Measurements from ENCODE around the gene KRT6C. TPM values are rescaled to one million over a fixed set of nuclear protein-coding genes. Genes with fewer than 3 reads are reported as not detected.
"Not testable (repeated sequence)": the region's sequence is repeated elsewhere in the genome, so short reads cannot be mapped to it uniquely, and the experiment has no call there.

Gene KRT6C
- total RNA-seq, 1 experiment from 2014 or later: not detected

DNA sequence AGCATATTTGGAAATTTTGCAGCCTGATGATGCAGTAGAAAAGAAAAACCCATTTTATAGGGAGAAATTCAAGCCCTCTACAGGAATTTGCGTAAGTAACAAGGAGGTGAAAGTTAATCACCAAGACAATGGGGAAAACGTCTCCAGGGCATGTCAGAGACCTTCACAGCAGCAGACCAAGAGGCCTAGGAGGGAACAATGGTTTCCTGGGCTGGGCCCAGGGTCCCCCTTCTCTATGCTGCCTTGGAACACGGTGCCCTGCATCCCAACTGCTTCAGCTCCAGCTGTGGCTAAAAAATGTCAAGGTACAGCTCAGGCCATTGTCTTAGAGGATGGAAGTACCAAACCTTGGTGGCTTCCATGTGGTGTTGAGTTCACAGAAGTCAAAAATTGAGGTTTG is 6.5 kb upstream of the KRT6C start:
- no peak for DNase-seq (ENCODE audit: low read depth)
- in situ Hi-C loops (cut with HindIII; ENCODE audit: low pct_unique_long_range_greater_than_20kb, low sequenced_read_pairs): no loop called here

DNA sequence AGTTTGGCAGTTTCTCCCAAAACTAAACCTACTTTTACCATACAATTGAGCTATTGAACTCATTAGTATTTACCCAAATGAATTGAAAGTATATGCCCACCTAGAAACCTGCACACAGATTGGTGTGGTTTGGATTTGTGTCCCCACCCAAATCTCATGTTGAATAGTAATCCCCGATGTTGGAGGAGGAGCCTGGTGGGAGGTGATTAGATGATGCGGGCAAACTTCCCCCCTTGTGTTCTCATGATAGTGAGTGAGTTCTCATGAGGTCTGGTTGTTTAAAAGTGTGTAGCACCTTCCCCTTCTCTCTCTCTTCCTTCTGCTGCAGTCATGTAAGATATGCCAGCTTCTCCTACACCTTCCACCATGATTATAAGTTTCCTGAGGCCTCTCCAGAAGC is 4.0 kb upstream of the KRT6C start:
- in situ Hi-C loops (cut with HindIII; ENCODE audit: low pct_unique_long_range_greater_than_20kb, low sequenced_read_pairs): no loop called here
- DNase-seq (ENCODE audit: low read depth): no peak

DNA sequence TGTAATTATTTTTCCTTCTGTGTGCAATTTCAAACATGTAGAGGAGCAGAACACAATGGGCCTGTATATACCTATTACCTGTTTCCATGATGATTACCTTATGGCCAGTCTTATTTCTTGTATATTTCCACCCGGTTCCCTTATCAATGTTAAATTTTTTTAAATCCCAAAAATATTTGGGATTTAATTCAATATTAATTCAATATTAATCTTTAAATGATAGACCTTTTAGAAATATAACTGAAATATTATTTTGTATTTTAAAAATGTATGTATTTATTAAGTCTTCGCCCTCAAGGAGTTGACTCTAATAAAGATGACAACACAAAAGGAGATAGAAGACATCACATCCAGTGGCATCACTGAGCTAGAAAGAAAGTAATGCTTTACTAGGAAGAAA is 607 bp upstream of the KRT6C start:
- in situ Hi-C loops (cut with HindIII; ENCODE audit: low pct_unique_long_range_greater_than_20kb, low sequenced_read_pairs): no loop called here
- no peak for DNase-seq (ENCODE audit: low read depth)

DNA sequence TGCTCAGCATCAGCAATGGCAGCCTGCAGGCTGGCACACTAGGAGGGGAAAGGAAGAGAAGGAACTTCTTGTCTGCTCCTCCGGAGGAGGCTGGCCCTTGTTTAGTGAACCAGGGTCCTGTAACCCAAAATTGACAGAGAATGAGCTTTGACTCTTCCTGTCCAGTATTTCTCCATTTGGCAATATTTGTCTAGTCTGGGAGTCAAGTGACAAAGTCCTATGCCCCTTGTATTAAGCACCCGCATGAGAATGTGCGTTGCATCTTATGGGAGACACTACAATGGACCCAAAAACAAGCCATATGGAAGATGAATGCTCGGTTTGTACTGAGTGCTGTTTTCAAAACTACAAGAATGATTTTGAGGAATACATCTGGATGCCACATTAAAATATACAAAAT is 3.8 kb downstream of the KRT6C start:
- no peak for DNase-seq (ENCODE audit: low read depth)
- in situ Hi-C loops (cut with HindIII; ENCODE audit: low pct_unique_long_range_greater_than_20kb, low sequenced_read_pairs): no loop called here

DNA sequence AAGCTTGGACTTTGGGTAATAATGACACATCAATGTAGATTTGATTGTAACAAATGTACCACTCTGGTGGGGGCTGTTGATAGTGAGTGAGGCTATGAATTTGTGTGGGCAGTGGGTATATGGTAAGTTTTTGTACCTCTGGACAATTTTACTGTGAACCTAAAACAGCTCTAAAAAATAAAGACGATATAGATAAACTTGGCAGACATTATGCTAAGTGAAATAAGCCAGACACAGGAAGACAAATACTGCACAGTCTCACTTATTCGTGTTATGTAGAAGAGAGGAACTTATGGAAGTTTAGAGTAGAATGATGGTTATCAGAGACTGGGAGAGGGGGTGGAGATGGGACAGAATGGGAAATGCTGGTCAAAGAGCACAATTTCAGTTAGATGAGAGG is 8.7 kb downstream of the KRT6C start:
- DNase-seq (ENCODE audit: low read depth): no peak
- in situ Hi-C loops (cut with HindIII; ENCODE audit: low pct_unique_long_range_greater_than_20kb, low sequenced_read_pairs): no loop called here

DNA sequence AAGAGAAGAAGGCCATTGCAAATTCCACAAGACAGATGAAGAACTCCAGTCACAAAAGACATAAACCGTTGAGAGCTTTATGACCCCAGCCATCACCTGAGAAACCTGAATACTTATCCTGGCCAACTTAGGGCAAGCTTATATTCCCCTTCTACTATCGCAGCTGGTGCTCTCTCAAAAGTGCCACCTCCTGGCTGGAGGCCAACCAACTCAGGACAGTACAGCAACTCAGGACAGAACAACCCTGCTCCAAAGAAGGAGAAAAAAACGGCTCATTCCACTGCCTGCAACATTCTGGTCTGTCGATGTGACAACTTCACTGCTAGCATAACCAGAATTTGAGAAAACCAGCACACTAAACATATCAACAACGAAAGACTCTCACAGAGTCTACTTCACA is 11.9 kb downstream of the KRT6C start:
- no peak for DNase-seq (ENCODE audit: low read depth)
- in situ Hi-C loops (cut with HindIII; ENCODE audit: low pct_unique_long_range_greater_than_20kb, low sequenced_read_pairs): no loop called here

DNA sequence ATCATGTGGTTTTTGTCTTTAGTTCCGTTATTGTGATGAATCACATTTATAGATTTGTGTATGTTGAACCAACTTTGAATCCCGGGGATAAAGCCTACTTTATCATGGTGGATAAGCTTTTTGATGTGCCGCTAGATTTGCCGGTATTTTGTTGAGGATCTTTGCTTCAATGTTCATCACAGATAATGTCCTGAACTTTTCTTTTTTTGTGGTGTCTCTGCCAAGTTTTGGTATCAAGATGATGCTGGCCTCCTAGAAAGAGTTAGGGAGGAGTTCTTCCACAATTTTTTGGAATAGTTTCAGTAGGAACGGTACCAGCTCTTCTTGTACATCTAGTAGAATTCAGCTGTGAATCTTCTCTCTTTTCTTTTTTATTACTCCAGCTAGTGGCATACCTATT is 14.7 kb downstream of the KRT6C start:
- in situ Hi-C loops (cut with HindIII; ENCODE audit: low pct_unique_long_range_greater_than_20kb, low sequenced_read_pairs): no loop called here
- no peak for DNase-seq (ENCODE audit: low read depth)

DNA sequence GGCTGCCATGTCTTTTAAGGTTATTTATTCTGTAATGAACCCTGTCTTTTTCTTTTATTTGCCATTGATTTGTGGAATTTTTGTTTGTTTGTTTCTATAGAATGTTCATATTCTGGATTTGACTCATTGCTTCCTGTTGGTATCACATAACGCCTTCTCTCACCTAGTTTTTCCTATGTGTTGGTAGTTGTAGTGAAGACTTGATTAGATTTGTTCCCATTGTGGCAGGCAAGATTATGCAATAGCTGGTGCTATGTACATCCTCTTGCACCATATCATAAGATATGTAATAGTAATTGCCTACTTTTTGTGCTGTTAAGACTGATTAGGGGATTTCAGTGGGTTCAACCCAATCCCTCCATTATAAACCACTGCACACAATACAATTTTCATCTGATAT is 17.8 kb downstream of the KRT6C start:
- DNase-seq (ENCODE audit: low read depth): no peak
- in situ Hi-C loops (cut with HindIII; ENCODE audit: low pct_unique_long_range_greater_than_20kb, low sequenced_read_pairs): no loop called here

DNA sequence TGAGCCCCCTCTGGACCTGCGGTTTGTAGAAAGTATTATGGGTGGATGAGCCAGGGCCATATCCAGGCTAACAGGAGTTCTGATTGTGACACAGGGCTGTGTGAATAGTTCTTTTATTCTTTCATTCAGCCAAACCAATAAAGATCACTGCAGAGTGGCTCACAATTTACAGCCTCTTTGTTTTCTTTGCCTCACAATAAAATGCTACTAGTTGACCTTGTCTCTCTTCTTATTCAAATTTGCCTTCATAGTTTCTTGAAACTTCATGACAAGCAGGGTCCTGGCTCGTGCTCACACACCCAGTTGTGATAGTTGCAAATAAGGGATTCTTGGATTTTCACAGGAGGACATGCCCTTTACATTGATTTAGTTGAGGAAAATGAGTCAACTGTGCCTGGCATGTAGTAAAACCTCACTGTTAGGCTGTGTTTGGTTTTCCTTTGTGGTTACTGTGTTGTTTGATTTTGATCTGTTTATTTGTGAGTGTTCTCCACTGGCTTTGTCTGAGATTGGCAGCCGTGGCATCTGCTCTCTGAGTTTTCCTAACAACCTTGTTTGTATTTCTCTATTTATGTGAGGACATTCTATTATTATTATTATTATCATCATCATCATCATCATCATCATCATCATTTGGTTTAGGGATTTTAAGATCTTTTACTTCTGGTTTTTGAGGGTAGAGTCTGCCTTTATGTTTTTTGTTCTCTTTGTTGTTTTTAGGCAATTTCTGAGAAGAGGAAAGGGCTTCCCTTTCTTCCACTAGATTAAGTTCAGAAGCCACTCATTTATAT is 19.0 kb downstream of the KRT6C start:
- no peak for DNase-seq (ENCODE audit: low read depth)
- in situ Hi-C loops (cut with HindIII; ENCODE audit: low pct_unique_long_range_greater_than_20kb, low sequenced_read_pairs): no loop called here

DNA sequence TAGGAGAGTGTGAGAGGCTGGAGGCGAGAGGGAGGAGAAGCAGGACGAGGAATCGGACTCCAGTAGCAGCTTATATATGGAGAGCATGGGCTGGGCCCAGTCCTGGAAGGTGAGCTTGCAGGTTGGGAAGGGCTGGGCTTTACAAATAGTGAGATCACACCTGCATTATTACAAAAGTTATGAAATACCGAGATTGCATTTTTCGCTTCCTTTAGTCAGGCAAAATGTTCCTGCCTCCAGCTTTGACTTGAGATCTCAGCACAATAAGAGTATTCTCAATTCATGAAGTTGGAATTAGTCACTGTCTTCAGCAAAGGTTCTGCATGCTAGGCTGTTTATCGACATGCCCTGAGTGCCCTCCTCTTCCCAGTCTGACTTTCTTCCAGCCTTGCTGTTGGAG is 21.5 kb downstream of the KRT6C start, which contains the start of gene KRT6B:
Gene KRT6B, minus strand, starts transcription at position 46 of the 400 bp plus-strand sequence. CDS start 68 bp downstream, outside the sequence.
- no peak for DNase-seq (ENCODE audit: low read depth)
- in situ Hi-C loops (cut with HindIII; ENCODE audit: low pct_unique_long_range_greater_than_20kb, low sequenced_read_pairs): no loop called here

DNA sequence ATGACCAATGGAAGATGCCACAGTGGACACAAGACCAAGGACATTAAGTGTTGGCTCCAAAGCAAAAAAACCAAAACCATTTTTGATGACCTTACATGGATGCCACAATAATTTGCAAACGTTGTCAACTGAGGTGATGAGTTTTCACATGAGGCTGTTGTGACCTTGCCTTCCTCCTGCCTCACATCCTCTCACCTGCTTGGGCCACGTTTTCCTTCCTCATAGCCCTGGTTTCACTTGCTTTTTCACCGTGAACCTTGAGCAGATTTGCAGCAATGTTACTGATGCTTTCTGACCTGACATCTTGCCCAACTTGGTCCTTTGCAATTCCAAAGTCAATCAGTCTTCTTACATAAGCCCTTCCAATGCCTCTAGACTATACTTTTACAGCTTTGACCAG is 25.4 kb downstream of the KRT6C start:
- in situ Hi-C loops (cut with HindIII; ENCODE audit: low pct_unique_long_range_greater_than_20kb, low sequenced_read_pairs): no loop called here
- DNase-seq (ENCODE audit: low read depth): no peak

DNA sequence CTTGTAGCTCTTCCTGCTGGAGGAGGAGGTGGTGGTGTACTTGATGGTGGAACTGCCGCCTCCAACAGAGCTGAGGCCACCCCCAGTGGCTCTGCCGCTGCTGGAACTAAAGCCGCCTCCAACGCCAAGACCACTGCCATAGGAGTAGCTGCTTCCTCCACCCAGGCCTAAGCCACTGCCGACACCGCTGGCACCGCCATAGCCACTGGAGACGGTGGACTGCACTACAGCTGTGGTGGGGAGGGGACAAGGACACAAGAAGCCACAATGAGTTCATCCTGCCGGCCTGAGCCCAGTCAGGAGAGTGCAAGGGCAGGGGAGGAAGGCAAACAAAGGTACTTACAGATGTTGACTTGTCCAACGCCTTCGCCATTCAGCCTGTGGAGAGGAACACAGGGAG is 26.4 kb downstream of the KRT6C start:
- DNase-seq (ENCODE audit: low read depth); in situ Hi-C loops (cut with HindIII; ENCODE audit: low pct_unique_long_range_greater_than_20kb, low sequenced_read_pairs): not testable (repeated sequence)

DNA sequence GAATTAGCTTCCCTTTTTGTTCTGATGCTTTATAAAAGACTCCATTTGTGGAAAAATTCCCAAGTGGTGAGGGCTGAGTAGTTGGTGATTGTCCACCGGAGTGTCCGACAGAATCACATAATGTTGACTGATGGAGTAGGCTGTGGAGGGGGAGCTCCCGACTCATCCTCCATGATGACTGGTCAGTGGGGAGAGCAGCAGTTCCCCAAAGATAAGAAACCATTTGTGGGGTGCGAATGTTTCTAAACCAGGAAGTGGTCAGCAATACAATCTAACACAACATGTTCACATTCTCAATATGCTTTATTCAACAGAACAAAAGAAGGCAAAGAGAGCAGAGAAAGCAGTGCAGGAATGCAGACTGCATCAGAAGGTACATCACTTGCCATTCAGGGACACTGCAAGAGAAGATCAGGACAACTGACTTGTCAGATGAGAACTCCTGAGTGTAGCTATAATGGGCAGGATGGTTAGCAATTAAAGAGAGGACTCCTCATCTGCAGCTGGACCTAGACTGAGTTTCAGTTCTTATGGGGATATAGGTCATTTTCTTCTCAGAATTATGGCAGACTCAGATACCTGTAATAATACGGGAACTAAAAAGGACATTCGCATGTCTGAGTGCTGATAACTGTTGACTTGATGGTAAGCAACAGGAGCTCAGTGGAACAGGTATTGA is 27.1 kb downstream of the KRT6C start:
- DNase-seq (ENCODE audit: low read depth): no peak
- in situ Hi-C loops (cut with HindIII; ENCODE audit: low pct_unique_long_range_greater_than_20kb, low sequenced_read_pairs): no loop called here

DNA sequence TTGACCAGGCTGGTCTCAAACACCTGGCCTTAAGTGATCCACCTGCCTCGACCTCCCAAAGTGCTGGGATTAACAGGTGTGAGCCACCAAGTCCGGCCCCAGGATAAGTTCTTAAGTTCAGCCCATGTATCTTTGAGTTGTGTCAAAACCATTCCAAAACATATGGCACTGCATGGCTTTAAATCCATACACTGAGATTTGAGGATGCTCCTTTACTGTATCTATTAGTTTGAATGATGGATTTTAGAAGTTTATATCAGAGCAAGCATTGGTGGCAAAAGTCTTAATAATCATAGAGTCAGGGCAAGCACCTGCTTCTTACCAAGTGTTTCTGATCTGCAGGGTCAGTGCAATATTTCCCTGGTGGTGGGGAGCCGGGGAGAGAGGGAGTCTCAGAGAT is 27.7 kb downstream of the KRT6C start:
- in situ Hi-C loops (cut with HindIII; ENCODE audit: low pct_unique_long_range_greater_than_20kb, low sequenced_read_pairs): no loop called here
- DNase-seq (ENCODE audit: low read depth): no peak

DNA sequence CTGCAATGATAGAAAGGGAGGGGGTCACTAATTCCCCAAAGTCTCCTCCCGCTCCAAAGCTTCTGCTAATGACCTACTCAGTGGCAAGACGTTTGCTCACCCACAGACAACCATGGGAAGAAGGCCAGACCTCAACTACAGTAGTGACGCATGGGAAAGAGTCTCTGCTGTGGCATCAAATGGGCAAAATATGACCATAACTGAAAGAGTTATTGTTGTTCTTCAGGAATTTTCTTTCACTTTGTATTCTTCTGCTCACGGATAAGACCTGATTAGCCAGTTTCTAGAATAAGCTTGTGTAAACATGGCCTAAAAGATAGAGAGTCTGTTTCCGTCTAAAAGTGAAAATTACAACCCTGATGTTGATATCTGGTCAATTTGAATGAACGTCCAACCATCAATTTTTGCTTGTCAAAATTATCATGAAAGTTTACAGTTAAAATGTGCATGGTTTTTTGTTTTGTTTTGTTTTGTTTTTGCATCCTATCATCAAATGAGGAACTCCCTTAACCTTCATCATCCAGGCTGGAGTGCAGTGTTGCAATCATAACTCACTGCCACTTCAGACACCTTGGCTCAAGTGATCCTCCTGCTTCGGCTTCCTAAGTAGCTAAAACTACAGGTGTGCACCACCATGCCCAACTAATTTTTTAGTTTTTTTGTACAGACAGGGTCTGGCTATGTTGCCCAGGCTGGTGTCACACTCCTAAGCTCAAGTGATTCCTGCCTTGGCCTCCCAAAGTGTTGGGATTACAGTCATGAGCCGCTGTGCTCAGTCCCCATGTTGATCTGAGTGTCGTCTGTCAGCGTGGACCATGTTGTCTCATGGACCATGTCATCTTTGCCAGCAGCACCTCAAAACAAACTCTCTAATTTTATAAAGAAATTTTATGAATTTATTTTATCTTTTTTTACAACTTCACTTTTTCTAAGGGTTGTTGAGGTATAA is 28.7 kb downstream of the KRT6C start:
- no peak for DNase-seq (ENCODE audit: low read depth)
- in situ Hi-C loops (cut with HindIII; ENCODE audit: low pct_unique_long_range_greater_than_20kb, low sequenced_read_pairs): no loop called here

DNA sequence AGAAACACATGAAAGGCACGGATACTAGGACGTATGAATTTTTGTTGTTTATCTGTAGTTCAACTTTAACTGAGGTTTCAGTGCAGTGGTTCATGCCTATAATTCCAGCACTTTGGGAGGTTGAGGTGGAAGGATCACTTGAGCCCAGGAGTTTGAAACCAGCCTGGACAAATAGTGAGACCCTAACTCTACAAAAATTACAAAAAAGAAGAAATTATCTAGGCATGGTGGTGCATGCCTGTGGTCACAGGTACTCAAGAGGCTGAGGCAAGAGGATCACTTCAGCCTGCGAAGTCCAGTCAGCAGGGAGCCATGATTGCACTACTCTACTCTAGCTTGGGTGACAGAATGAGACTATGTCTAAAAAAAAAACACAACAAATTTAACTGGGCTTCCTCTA is 29.6 kb downstream of the KRT6C start:
- DNase-seq (ENCODE audit: low read depth): no peak
- in situ Hi-C loops (cut with HindIII; ENCODE audit: low pct_unique_long_range_greater_than_20kb, low sequenced_read_pairs): no loop called here

DNA sequence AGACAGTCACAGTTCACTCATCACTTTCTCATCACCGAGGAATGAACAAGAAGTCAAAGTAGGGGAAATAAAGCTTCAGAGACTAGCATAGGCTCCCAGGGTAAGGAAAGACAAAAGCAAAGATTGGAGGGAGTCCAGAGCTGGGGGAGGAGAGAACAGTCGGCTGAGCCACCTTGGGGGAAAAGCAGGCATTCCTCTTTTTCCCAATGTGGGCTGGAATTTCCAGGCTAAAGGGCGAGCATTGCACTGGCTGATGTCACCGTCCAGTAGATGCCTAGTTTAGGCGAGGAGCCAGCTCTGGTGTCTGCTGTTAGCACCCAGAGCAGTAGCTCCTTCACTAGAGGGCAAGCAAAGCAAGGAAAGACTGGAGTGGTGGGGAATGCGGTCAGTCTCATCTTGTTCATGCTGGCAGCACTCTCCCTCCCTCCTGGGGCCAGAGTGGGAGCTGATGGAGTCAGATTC is 31.0 kb downstream of the KRT6C start:
- in situ Hi-C loops (cut with HindIII; ENCODE audit: low pct_unique_long_range_greater_than_20kb, low sequenced_read_pairs): no loop called here
- peak; percentile 81 for DNase-seq (ENCODE audit: low read depth)

DNA sequence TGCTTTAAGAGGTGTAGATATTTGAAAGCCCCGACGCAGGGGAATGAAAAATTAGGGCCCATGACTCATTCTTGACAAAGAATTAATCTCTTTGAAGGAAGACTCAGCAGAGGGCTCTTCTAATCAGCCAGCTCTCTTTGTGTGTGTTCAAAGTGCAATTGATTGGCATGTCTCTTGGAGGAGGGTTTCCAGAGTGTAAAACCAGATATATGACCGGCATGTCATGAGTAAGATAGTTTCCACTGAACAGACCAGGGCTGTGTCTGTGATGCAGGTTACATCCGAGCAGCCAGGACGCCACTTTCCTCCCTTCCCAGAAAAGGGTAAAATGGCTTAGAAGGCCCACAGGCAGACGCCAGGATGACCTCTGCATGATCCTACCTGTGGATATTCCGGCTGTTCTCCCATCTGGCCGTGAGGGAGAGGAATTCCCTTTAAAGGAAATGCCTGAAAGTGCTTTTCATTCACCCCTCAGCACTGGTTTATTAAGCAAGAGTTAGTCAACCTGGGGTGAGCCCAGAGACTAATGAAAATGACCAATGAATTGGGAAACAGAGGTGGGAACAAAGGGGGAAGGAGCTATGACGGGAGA is 32.2 kb downstream of the KRT6C start:
- in situ Hi-C loops (cut with HindIII; ENCODE audit: low pct_unique_long_range_greater_than_20kb, low sequenced_read_pairs): no loop called here
- DNase-seq (ENCODE audit: low read depth): no peak

All from Caki2 (cell line).